GM12872 (cell line): ENCODE measurements around the gene ANXA4.

Experiments
- TF ChIP-seq, protein P1 (sequence below): IDR thresholded peaks from 3 replicates; pipeline ENCODE4 v1.5.1; 2011; ENCODE audit warnings: low read depth, mild to moderate bottlenecking, low read length, moderate library complexity; ENCODE audit not compliant: insufficient read depth

The ANXA4 gene

DNA sequence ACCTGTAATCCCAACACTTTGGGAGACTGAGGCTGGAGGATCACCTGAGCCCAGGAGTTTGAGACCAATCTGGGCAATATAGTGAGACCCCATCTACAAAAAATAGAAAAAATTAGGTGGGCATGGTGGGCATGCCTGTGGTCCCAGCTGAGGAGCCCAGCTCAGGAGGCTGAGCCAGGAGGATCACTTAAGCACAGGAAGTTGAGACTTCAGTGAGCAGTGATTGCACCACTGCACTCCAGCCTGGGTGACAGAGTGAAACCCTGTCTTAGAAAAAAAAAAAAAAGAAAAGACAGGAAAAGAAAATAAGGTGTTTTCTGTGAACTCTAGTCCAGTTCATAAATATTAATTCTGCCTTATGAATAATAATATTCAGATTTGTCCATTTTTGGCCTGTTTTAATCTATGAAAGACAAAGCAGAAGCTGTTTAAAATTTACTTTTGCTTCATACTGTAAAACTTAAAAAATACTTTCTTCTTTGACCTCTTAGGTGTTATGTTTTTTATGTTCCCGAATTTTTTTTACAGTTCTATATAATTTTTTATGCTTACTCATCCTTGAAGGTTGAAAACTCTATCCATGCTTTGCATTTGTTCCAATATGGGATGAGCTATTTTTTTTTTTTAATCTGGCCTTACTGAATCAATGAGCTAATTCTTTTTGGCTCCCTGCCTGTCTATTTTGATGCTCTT lies 8.4 kb upstream of the ANXA4 start:
- TF ChIP-seq, protein P1, sequence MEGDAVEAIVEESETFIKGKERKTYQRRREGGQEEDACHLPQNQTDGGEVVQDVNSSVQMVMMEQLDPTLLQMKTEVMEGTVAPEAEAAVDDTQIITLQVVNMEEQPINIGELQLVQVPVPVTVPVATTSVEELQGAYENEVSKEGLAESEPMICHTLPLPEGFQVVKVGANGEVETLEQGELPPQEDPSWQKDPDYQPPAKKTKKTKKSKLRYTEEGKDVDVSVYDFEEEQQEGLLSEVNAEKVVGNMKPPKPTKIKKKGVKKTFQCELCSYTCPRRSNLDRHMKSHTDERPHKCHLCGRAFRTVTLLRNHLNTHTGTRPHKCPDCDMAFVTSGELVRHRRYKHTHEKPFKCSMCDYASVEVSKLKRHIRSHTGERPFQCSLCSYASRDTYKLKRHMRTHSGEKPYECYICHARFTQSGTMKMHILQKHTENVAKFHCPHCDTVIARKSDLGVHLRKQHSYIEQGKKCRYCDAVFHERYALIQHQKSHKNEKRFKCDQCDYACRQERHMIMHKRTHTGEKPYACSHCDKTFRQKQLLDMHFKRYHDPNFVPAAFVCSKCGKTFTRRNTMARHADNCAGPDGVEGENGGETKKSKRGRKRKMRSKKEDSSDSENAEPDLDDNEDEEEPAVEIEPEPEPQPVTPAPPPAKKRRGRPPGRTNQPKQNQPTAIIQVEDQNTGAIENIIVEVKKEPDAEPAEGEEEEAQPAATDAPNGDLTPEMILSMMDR = no peak

- TF ChIP-seq, protein P1 = no peak
Observed at GRCh38 chr2:69734035-69734611, 7.8 kb upstream of the ANXA4 start.

GRCh38 chr2:69734854-69735544 lies 6.9 kb upstream of the ANXA4 start:
- TF ChIP-seq, protein P1 = no peak

DNA sequence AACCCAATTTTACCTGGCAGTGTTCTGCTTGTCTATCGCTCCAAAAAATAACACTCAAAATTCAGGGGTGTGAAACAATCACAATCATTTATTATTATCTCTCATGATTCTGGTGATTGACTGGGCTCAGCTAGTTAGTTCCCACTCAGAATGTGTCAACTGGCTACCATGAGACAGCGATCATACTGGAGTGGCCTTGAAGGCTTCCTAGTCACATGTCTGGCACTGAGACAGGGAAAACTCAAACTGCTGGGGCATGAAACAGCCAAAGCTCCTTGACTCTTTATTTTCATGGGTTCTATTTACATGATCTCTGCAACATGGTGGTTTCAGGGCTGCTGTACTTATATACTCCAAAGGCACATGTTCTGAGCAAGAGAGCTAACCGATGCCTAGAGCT lies 6.2 kb upstream of the ANXA4 start:
- TF ChIP-seq, protein P1 = no peak

GRCh38 chr2:69740502-69740951 lies 1.4 kb upstream of the ANXA4 start:
- TF ChIP-seq, protein P1 = no peak

GRCh38 chr2:69741229-69741574 lies 732 bp upstream of the ANXA4 start:
- TF ChIP-seq, protein P1 = peak; percentile 34; the same call in 2 of the 3 replicates

- TF ChIP-seq, protein P1 = no peak
Observed at GRCh38 chr2:69742322-69742952, 503 bp downstream of the ANXA4 start.
